SK-N-SH (cell line): ENCODE data around the gene SH3GLB2. TPM values are rescaled to one million over a fixed set of nuclear protein-coding genes. Genes with fewer than 3 reads are reported as not detected.

Experiments used
- CTCF ChIA-PET: fragments of 300-600, 350-600 bp; formaldehyde crosslinking; extraction: SDS; loops from one replicate; lab custom pipeline; 2021; lab: Yijun Ruan, JAX
- POLR2A ChIA-PET: fragments of 350-600 bp; sonication (Branson Sonifier 250); formaldehyde crosslinking; extraction: SDS; loops from one replicate; lab custom pipeline; 2020; ENCODE audit warnings: antibody characterized with exemption, inconsistent platforms; lab: Yijun Ruan, JAX
- DNase-seq: peaks from one replicate; pipeline ENCODE4 v3.0.0; 2012
- H2AFZ ChIP-seq: fragments of 200-600 bp; sonication (generic); 2 replicates; pipeline ENCODE4 v1.8.1; 2016; ENCODE audit warnings: antibody characterized with exemption, mild to moderate bottlenecking, low read depth
- H3F3A ChIP-seq: fragments of 200-600 bp; sonication (generic); replicated peaks from 2 replicates; pipeline ENCODE3; 2016; ENCODE audit warnings: antibody characterized with exemption, mild to moderate bottlenecking; ENCODE audit not compliant: insufficient read depth
- H3K27ac ChIP-seq, 2 experiments: fragments of 200-500 bp in 1 of 2; fragments of 200-600 bp in 1 of 2; sonication (Bioruptor generic) in 1 of 2; sonication (generic), shearing (Covaris generic) in 1 of 2; 2 replicates each; pipeline versions ENCODE4 v1.5.1 to v1.6.1; 2014 to 2016; ENCODE audit warnings: low read depth in 2 of 2, inconsistent platforms in 1 of 2, low read length in 1 of 2, mild to moderate bottlenecking in 1 of 2, mixed read lengths in 1 of 2
- H3K27me3 ChIP-seq: fragments of 200-600 bp; sonication (generic), shearing (Covaris generic); 2 replicates; pipeline ENCODE4 v1.6.1; 2016; ENCODE audit warnings: mixed run types; ENCODE audit not compliant: insufficient read depth
- H3K36me3 ChIP-seq, 2 experiments: fragments of 200-500 bp in 1 of 2; fragments of 200-600 bp in 1 of 2; sonication (Bioruptor generic) in 1 of 2; sonication (generic) in 1 of 2; replicated peaks in 1 of 2; 2 replicates each; pipeline versions ENCODE3 to v1.5.1; 2014 to 2016; ENCODE audit warnings: low read length in 1 of 2, mild to moderate bottlenecking in 1 of 2; ENCODE audit not compliant: insufficient read depth in 2 of 2, control insufficient read depth in 1 of 2
- H3K4me1 ChIP-seq, 2 experiments: fragments of 200-500 bp in 1 of 2; fragments of 200-600 bp in 1 of 2; sonication (Bioruptor generic) in 1 of 2; sonication (generic), shearing (Covaris generic) in 1 of 2; 2 replicates each; pipeline versions ENCODE4 v1.5.1 to v1.6.1; 2014 to 2016; ENCODE audit warnings: low read depth in 1 of 2, low read length in 1 of 2, mixed run types in 1 of 2; ENCODE audit not compliant: insufficient read depth in 2 of 2, control insufficient read depth in 1 of 2
- H3K4me2 ChIP-seq: fragments of 200-600 bp; sonication (generic), shearing (Covaris generic); 2 replicates; pipeline ENCODE4 v1.6.1; 2017; ENCODE audit warnings: mixed run types
- H3K4me3 ChIP-seq, 2 experiments: fragments of 200-500 bp in 1 of 2; fragments of 200-600 bp in 1 of 2; sonication (Bioruptor generic) in 1 of 2; sonication (generic), shearing (Covaris generic) in 1 of 2; 2 replicates each; pipeline versions ENCODE4 v1.5.1 to v1.8.1; 2014 to 2016; ENCODE audit warnings: low read depth in 2 of 2, inconsistent platforms in 1 of 2, low read length in 1 of 2, mild to moderate bottlenecking in 1 of 2, mixed read lengths in 1 of 2, moderate library complexity in 1 of 2
- H3K79me2 ChIP-seq: fragments of 200-600 bp; sonication (generic); 2 replicates; pipeline ENCODE4 v1.8.1; 2017; ENCODE audit warnings: mild to moderate bottlenecking; ENCODE audit not compliant: insufficient read depth
- H3K9ac ChIP-seq: fragments of 200-600 bp; sonication (generic); 2 replicates; pipeline ENCODE4 v1.6.1; 2017; ENCODE audit warnings: mixed run types
- H3K9me2 ChIP-seq: fragments of 200-600 bp; sonication (generic); 2 replicates; pipeline ENCODE4 v1.6.1; 2017; ENCODE audit warnings: mixed run types
- H3K9me3 ChIP-seq: fragments of 200-600 bp; sonication (generic); 2 replicates; pipeline ENCODE4 v1.6.1; 2017; ENCODE audit warnings: mixed run types, mild to moderate bottlenecking, moderate library complexity
- H4K20me1 ChIP-seq: fragments of 200-600 bp; sonication (generic); 2 replicates; pipeline ENCODE4 v1.6.1; 2017; ENCODE audit warnings: mild to moderate bottlenecking, mixed run types; ENCODE audit not compliant: insufficient read depth
- EP300 ChIP-seq, 2 experiments: IDR thresholded peaks; 2 replicates each; pipeline versions ENCODE4 v1.4.0 to v1.6.1; 2012; ENCODE audit warnings: borderline replicate concordance in 1 of 2, low read depth in 1 of 2, low read length in 1 of 2
- FOXJ3 ChIP-seq: sonication (generic); formaldehyde crosslinking; IDR thresholded peaks from 2 replicates; pipeline ENCODE4 v1.5.1; 2020; ENCODE audit warnings: mild to moderate bottlenecking, missing genetic modification reagents
- GATA2 ChIP-seq: sonication (generic); formaldehyde crosslinking; IDR thresholded peaks from 2 replicates; pipeline ENCODE4 v1.5.0; 2020; ENCODE audit warnings: mild to moderate bottlenecking, missing genetic modification reagents
- IRF3 ChIP-seq: fragments of 150-350 bp; IDR thresholded peaks from 2 replicates; pipeline ENCODE4 v1.6.1; 2016; ENCODE audit warnings: mild to moderate bottlenecking, low read depth, low read length
- POLR2AphosphoS5 ChIP-seq: IDR thresholded peaks from 2 replicates; pipeline ENCODE4 v1.6.1; 2012; ENCODE audit warnings: low read depth, low read length
- RCOR1 ChIP-seq: fragments of 150-350 bp; IDR thresholded peaks from 2 replicates; pipeline ENCODE4 v1.6.1; 2017; ENCODE audit warnings: antibody characterized with exemption, low read length
- RFX5 ChIP-seq: IDR thresholded peaks from 2 replicates; pipeline ENCODE4 v1.6.1; 2012; ENCODE audit warnings: mild to moderate bottlenecking, improper control_type of control experiment, low read length
- TEAD4 ChIP-seq: IDR thresholded peaks from 2 replicates; pipeline ENCODE4 v1.4.0; 2012; ENCODE audit warnings: mild to moderate bottlenecking, borderline replicate concordance; ENCODE audit not compliant: insufficient read depth
- USF1 ChIP-seq: IDR thresholded peaks from 2 replicates; pipeline ENCODE4 v1.4.0; 2012; ENCODE audit warnings: low read depth, borderline replicate concordance
- USF2 ChIP-seq: fragments of 150-350 bp; IDR thresholded peaks from 2 replicates; pipeline ENCODE4 v1.6.1; 2017; ENCODE audit warnings: antibody characterized with exemption, low read length, low read depth, borderline replicate concordance
- WGBS: methylation state at CpG from one replicate; pipeline ENCODE4 v1.1.6; 2017; ENCODE audit warnings: low lambda C conversion rate; 5-methylcytosine and 5-hydroxymethylcytosine counted together
- polyA plus RNA-seq, 3 experiments: library from polyadenylated mRNA; depleted of rRNA; stranded (reverse); fragments of >200 nt; gene quantifications; 2 replicates each; pipeline ENCODE4 v1.2.3, GENCODE V29; 2012
- TF ChIP-seq, protein P1 (sequence below): IDR thresholded peaks from 2 replicates; pipeline ENCODE4 v1.4.0; 2012; ENCODE audit warnings: low read depth

The SH3GLB2 gene
- polyA plus RNA-seq, 1 of the 3 experiments (the other 2 are of a cell fraction), result 94.4 TPM

DNA sequence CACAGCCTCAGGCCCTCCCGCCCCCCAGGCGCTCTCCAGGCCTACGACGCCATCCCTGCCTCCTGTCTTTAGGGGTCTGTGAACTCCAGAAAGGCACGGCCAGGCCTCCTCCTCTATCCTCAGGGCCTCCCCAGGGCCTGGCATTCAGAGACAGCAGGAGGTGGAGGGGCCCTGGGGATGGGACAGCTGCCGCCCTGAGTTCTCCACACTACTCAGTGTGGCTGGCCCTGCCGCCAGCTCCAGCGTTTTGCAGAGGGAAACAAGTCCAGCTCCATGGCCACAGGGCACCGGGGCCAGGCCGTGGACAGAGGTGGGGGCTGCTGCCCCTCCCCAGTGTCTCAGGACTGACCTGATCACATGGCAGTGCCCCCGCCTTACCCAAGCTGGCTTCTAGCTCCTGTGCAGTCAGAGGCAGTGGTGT is 16.4 kb downstream of the SH3GLB2 start (continued):
- TF ChIP-seq IRF3 (no peak), TEAD4 (no peak)

- H3K4me2 ChIP-seq, result no peak overlapping the region
- TF ChIP-seq EP300 (IDR thresholded peaks at IDR 0.05; ENCODE audit: borderline replicate concordance in 1 of 2, low read depth in 1 of 2, low read length in 1 of 2), result no peak
- no peak for TF ChIP-seq USF1
- no peak for TF ChIP-seq RCOR1
- no peak for TF ChIP-seq TEAD4
- TF ChIP-seq FOXJ3 (CRISPR knock-in tag), result no peak
- TF ChIP-seq USF2, result no peak
- no peak for TF ChIP-seq RFX5
- no peak for TF ChIP-seq POLR2AphosphoS5
- TF ChIP-seq, protein P1, sequence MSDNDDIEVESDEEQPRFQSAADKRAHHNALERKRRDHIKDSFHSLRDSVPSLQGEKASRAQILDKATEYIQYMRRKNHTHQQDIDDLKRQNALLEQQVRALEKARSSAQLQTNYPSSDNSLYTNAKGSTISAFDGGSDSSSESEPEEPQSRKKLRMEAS, result no peak
- TF ChIP-seq GATA2, result no peak
- peaks cover 3 to 59% of the 10 kb centered on the region in 2 experiments for H3K36me3 ChIP-seq
- H3K79me2 ChIP-seq, result no peaks in the 10 kb centered on the region
- CTCF ChIA-PET, result no interaction called here
- no peaks in the 10 kb centered on the region for H3K27me3 ChIP-seq
- H3K4me1 ChIP-seq, result no peaks in the 10 kb centered on the region; a peak in 1 of 4 replicates
- no peaks in the 10 kb centered on the region for H3K9me3 ChIP-seq
- no peak overlapping the region for H3K4me3 ChIP-seq
- POLR2A ChIA-PET, result no interaction called here
- H2AFZ ChIP-seq, result no peak overlapping the region
- WGBS, result 94% methylated on average over 16 of the region's 19 CpGs
- H3F3A ChIP-seq, result peaks cover 13% of the 10 kb centered on the region
- H3K9ac ChIP-seq, result no peak overlapping the region
- 0 out of 2 replicates have a peak, but pooled peaks cover 3% of the 10 kb centered on the region for H4K20me1 ChIP-seq
- H3K9me2 ChIP-seq, result no peaks in the 10 kb centered on the region
- no peak overlapping the region for H3K27ac ChIP-seq
- no peak for DNase-seq
Measured at GRCh38 chr9:129011170-129011569, 17.0 kb downstream of the SH3GLB2 start.
